HepG2 (cell line): ENCODE data around the gene CD69. TPM values are rescaled to one million over a fixed set of nuclear protein-coding genes. Genes with fewer than 3 reads are reported as not detected.

ENCODE experiments used
- ATAC-seq: fragments of 200-7000 bp; cut with Tn5 transposase; 3 replicates; pipeline ENCODE4 v1.9.1; 2020; ENCODE audit warnings: mild to moderate bottlenecking, moderate library complexity
- BruUV-seq: library from RNA; stranded (reverse); fragments of 400-500 nt; replicated peaks from 2 replicates; lab custom pipeline; 2021; lab: Mats Ljungman, UMichigan
- CTCF ChIA-PET: fragments of 300-600 bp; formaldehyde crosslinking; extraction: SDS; loops from one replicate; lab custom pipeline; 2021; ENCODE audit warnings: low total read pairs, inconsistent platforms, low intra/inter-chr PET ratio; lab: Yijun Ruan, JAX
- POLR2A ChIA-PET: fragments of 350-600 bp; sonication (Branson Sonifier 250); formaldehyde crosslinking; loops from one replicate; lab custom pipeline; 2020; ENCODE audit warnings: antibody characterized with exemption, inconsistent platforms; lab: Yijun Ruan, JAX
- DNase-seq: peaks from one replicate; pipeline ENCODE4 v3.0.0-alpha.2; 2015; ENCODE audit warnings: low spot score
- FAIRE-seq: peaks from 3 replicates; lab custom pipeline; 2011; peaks lifted over from hg19 to GRCh38; lab: Jason Lieb, UNC
- H2AFZ ChIP-seq: one replicate; pipeline ENCODE4 v1.6.1; 2011; ENCODE audit warnings: low read length, inconsistent platforms
- H3K27ac ChIP-seq: fragments of 300-600 bp; 3 replicates; pipeline ENCODE4 v1.8.0; 2011; ENCODE audit warnings: mixed run types, mild to moderate bottlenecking, mixed read lengths, low read length, inconsistent platforms; ENCODE audit not compliant: insufficient read depth; ENCODE audit errors: extremely low read length
- H3K27me3 ChIP-seq, 2 experiments: fragments of 200-600 bp in 1 of 2; 2 replicates in 1 of 2; 3 replicates in 1 of 2; pipeline versions ENCODE4 v1.6.0 to v1.8.0; 2011; ENCODE audit warnings: low read length in 2 of 2, mild to moderate bottlenecking in 2 of 2, moderate library complexity in 2 of 2, inconsistent platforms in 1 of 2; ENCODE audit not compliant: insufficient read depth in 2 of 2, control insufficient read depth in 1 of 2
- H3K36me3 ChIP-seq, 2 experiments: fragments of 200-600 bp in 1 of 2; replicated peaks in 1 of 2; 2 replicates in 1 of 2; 3 replicates in 1 of 2; pipeline versions ENCODE4 v1.5.1 to v1.8.0; 2011; ENCODE audit warnings: low read length in 2 of 2, inconsistent platforms in 1 of 2; ENCODE audit not compliant: insufficient read depth in 2 of 2, control insufficient read depth in 1 of 2
- H3K4me1 ChIP-seq: 2 replicates; pipeline ENCODE4 v1.5.1; 2012; ENCODE audit warnings: low read length, inconsistent platforms; ENCODE audit not compliant: insufficient read depth
- H3K4me2 ChIP-seq: 2 replicates; pipeline ENCODE4 v1.6.0; 2011; ENCODE audit warnings: low read depth, low read length, inconsistent platforms
- H3K4me3 ChIP-seq, 3 experiments: fragments of 200-600 bp in 1 of 3; sonication (generic), shearing (Covaris generic) in 1 of 3; replicated peaks in 1 of 3; 2 replicates each; pipeline ENCODE4 v1.5.1; 2011 to 2016; ENCODE audit warnings: low read length in 3 of 3, inconsistent platforms in 2 of 3, low read depth in 2 of 3, mild to moderate bottlenecking in 2 of 3, control low read depth in 1 of 3, mixed read lengths in 1 of 3; ENCODE audit not compliant: insufficient read depth in 1 of 3
- H3K79me2 ChIP-seq: one replicate; pipeline ENCODE4 v1.6.1; 2011; ENCODE audit warnings: low read length, inconsistent platforms; ENCODE audit not compliant: insufficient read depth
- H3K9ac ChIP-seq: 2 replicates; pipeline ENCODE4 v1.6.0; 2011; ENCODE audit warnings: mild to moderate bottlenecking, low read depth, low read length, inconsistent platforms; ENCODE audit not compliant: insufficient read depth
- H3K9me3 ChIP-seq: 2 replicates; pipeline ENCODE4 v1.5.1; 2012; ENCODE audit warnings: mild to moderate bottlenecking, low read length
- H4K20me1 ChIP-seq: 2 replicates; pipeline ENCODE4 v1.6.0; 2011; ENCODE audit warnings: inconsistent platforms, mild to moderate bottlenecking, low read length, moderate library complexity; ENCODE audit not compliant: insufficient read depth
- GMEB1 ChIP-seq: sonication (generic); formaldehyde crosslinking; IDR thresholded peaks from 2 replicates; pipeline ENCODE4 v1.5.1; 2020; ENCODE audit warnings: missing genetic modification reagents, mild to moderate bottlenecking, borderline replicate concordance
- HMGA1 ChIP-seq: sonication (generic); formaldehyde crosslinking; conservative IDR thresholded peaks from 2 replicates; pipeline ENCODE4 v1.4.0; 2020; ENCODE audit warnings: missing genetic modification reagents
- KDM1A ChIP-seq: IDR thresholded peaks from 2 replicates; pipeline ENCODE4 v1.6.1; 2016; ENCODE audit warnings: missing compliant biosample characterization
- KLF16 ChIP-seq, 2 experiments: sonication (generic) in 1 of 2; formaldehyde crosslinking in 1 of 2; IDR thresholded peaks; 2 replicates each; pipeline versions ENCODE4 v1.6.1 to v1.8.0; 2016 to 2023; ENCODE audit warnings: missing genetic modification reagents in 2 of 2, missing compliant biosample characterization in 1 of 2
- MTA1 ChIP-seq: sonication (generic); formaldehyde crosslinking; IDR thresholded peaks from 2 replicates; pipeline ENCODE4 v1.4.0; 2020; ENCODE audit warnings: missing genetic modification reagents, mild to moderate bottlenecking, borderline replicate concordance
- NFATC3 ChIP-seq: sonication (generic); formaldehyde crosslinking; IDR thresholded peaks from 2 replicates; pipeline ENCODE4 v1.5.1; 2020; ENCODE audit warnings: mild to moderate bottlenecking, missing genetic modification reagents
- NFRKB ChIP-seq: fragments of 450-650 bp; IDR thresholded peaks from 2 replicates; pipeline ENCODE4 v1.6.1; 2017
- NR0B2 ChIP-seq: sonication (generic); formaldehyde crosslinking; IDR thresholded peaks from 2 replicates; pipeline ENCODE4 v1.4.0; 2020; ENCODE audit warnings: mild to moderate bottlenecking, missing genetic modification reagents
- SALL2 ChIP-seq: sonication (generic); formaldehyde crosslinking; IDR thresholded peaks from 2 replicates; pipeline ENCODE4 v1.8.1; 2023; ENCODE audit warnings: mild to moderate bottlenecking, missing genetic modification reagents, inconsistent platforms
- TGIF2 ChIP-seq: IDR thresholded peaks from 2 replicates; pipeline ENCODE4 v1.6.1; 2016; ENCODE audit warnings: control low read depth, missing compliant biosample characterization
- TOPORS ChIP-seq: sonication (generic); formaldehyde crosslinking; IDR thresholded peaks from 2 replicates; pipeline ENCODE4 v1.8.0; 2023; ENCODE audit warnings: mild to moderate bottlenecking, missing genetic modification reagents
- ZBED4 ChIP-seq: sonication (generic); formaldehyde crosslinking; IDR thresholded peaks from 2 replicates; pipeline ENCODE4 v1.4.0; 2020; ENCODE audit warnings: missing genetic modification reagents, borderline replicate concordance
- ZFP36L1 ChIP-seq: sonication (generic); formaldehyde crosslinking; IDR thresholded peaks from 2 replicates; pipeline ENCODE4 v1.8.0; 2022; ENCODE audit warnings: mild to moderate bottlenecking, missing genetic modification reagents, moderate library complexity
- ZNF207 ChIP-seq: fragments of 450-650 bp; IDR thresholded peaks from 2 replicates; pipeline ENCODE4 v1.6.1; 2016; ENCODE audit warnings: antibody characterized with exemption, borderline replicate concordance
- ZNF446 ChIP-seq: sonication (generic); formaldehyde crosslinking; IDR thresholded peaks from 2 replicates; pipeline ENCODE4 v1.5.0; 2020; ENCODE audit warnings: mild to moderate bottlenecking, missing genetic modification reagents
- ZNF513 ChIP-seq: sonication (generic); formaldehyde crosslinking; conservative IDR thresholded peaks from 2 replicates; pipeline ENCODE4 v1.5.0; 2020; ENCODE audit warnings: missing genetic modification reagents
- ZNF562 ChIP-seq: sonication (generic); formaldehyde crosslinking; IDR thresholded peaks from 2 replicates; pipeline ENCODE4 v1.8.0; 2022; ENCODE audit warnings: missing genetic modification reagents, borderline replicate concordance
- ZNF737 ChIP-seq: sonication (generic); formaldehyde crosslinking; IDR thresholded peaks from 2 replicates; pipeline ENCODE4 v1.5.0; 2020; ENCODE audit warnings: missing genetic modification reagents, mild to moderate bottlenecking, borderline replicate concordance
- ZNF816 ChIP-seq: sonication (generic); formaldehyde crosslinking; IDR thresholded peaks from 2 replicates; pipeline ENCODE4 v1.8.0; 2022; ENCODE audit warnings: missing genetic modification reagents, mild to moderate bottlenecking, borderline replicate concordance
- WGBS: methylation state at CpG from one replicate; pipeline ENCODE4 v1.1.6; 2017; ENCODE audit warnings: low lambda C conversion rate; 5-methylcytosine and 5-hydroxymethylcytosine counted together
- in situ Hi-C: cut with HindIII; loops from 2 replicates; pipeline ENCODE4 v1.10.0; 2017; ENCODE audit warnings: low pct_unique_long_range_greater_than_20kb; ENCODE audit not compliant: extremely low pct_ligation_motif_present
- intact Hi-C: fragments of 100-400 bp; cut with micrococcal nuclease; formaldehyde crosslinking; loops from one replicate; pipeline ENCODE4 v1.10.0; 2022; ENCODE audit not compliant: unreplicated experiment
- polyA plus RNA-seq, 8 experiments: library from polyadenylated mRNA; depleted of rRNA in 3 of 8; stranded (reverse) in 7 of 8; unstranded in 1 of 8; fragments of >200 nt; fragmentation: Illumina TruSeq in 4 of 8; extraction: Trizol in 4 of 8; gene quantifications; 2 replicates each; pipeline versions ENCODE4 v1.2.1 to v1.2.3, GENCODE V29; 2011 to 2016; ENCODE audit warnings: low read depth in 4 of 8, missing spikeins in 1 of 8, mixed read lengths in 1 of 8; ENCODE audit not compliant: insufficient read depth in 1 of 8
- total RNA-seq, 5 experiments: library from RNA; depleted of rRNA; stranded (reverse); fragments of >200 nt; fragmentation: Illumina TruSeq; extraction: Trizol; gene quantifications; 2 replicates each; pipeline ENCODE4 v1.2.3, GENCODE V29; 2016; ENCODE audit warnings: low read depth in 1 of 5

CD69 gene
- total and polyA plus RNA-seq, 2 of the 13 experiments (the other 11 are each of a cell fraction or from before 2014, with no cell fraction given) = not detected

- in situ Hi-C loops = no loop called here
- WGBS = 45% methylated on average over 3 of the region's 3 CpGs
- POLR2A ChIA-PET = no interaction called here
Observed at GRCh38 chr12:9735601-9736000, 25.1 kb downstream of the CD69 start.

More at GRCh38 chr12:9735601-9736000, 25.1 kb downstream of the CD69 start:
- no peaks in the 10 kb centered on the region for H3K4me1 ChIP-seq
- intact Hi-C loops = no loop called here
- no peak overlapping the region for H3K9ac ChIP-seq
- H3K79me2 ChIP-seq = no peaks in the 10 kb centered on the region
- peaks cover 0 to 6% of the 10 kb centered on the region in 2 experiments; a peak in 1 of 5 replicates for H3K27me3 ChIP-seq
- H3K9me3 ChIP-seq = no peaks in the 10 kb centered on the region
- no peak overlapping the region for H3K27ac ChIP-seq
- H3K4me2 ChIP-seq = no peak overlapping the region
- no TSS peak for BruUV-seq
- no peak for FAIRE-seq
- CTCF ChIA-PET = no interaction called here
- no peaks in the 10 kb centered on the region for H4K20me1 ChIP-seq
- no peak for ATAC-seq
- H2AFZ ChIP-seq = no peak overlapping the region
- no peaks in the 10 kb centered on the region for H3K36me3 ChIP-seq
- TF ChIP-seq MTA1 (CRISPR knock-in tag) (no peak), TOPORS (CRISPR knock-in tag) (no peak), HMGA1 (CRISPR knock-in tag) (no peak), NR0B2 (CRISPR knock-in tag) (no peak), ZNF816 (CRISPR knock-in tag) (no peak), NFATC3 (no peak), KLF16 (CRISPR knock-in tag; IDR thresholded peaks at IDR 0.05) (no peak), ZNF562 (CRISPR knock-in tag) (no peak), NFRKB (no peak), ZNF207 (no peak), KDM1A (no peak), SALL2 (CRISPR knock-in tag) (no peak), ZFP36L1 (CRISPR knock-in tag) (no peak), GMEB1 (no peak), ZNF446 (CRISPR knock-in tag) (no peak), ZBED4 (CRISPR knock-in tag) (no peak), ZNF737 (CRISPR knock-in tag) (no peak), ZNF513 (CRISPR knock-in tag) (no peak), TGIF2 (no peak)
- no peak overlapping the region for H3K4me3 ChIP-seq
- DNase-seq = no peak
